Activated CD4-positive, alpha-beta T cell treated with anti-CD3 and anti-CD28 coated beads, Interleukin-2, amount 50 U/mL, for 4 hours (primary cell): ENCODE results near the gene ENTPD1.
"Not testable (repeated sequence)": the region's sequence is repeated elsewhere in the genome, so short reads cannot be mapped to it uniquely, and the experiment has no call there.

ENCODE experiments used
- DNase-seq, 2 experiments: peaks; one replicate each; pipeline ENCODE4 v3.0.0-alpha.2; 2020

Gene ENTPD1, protein sequence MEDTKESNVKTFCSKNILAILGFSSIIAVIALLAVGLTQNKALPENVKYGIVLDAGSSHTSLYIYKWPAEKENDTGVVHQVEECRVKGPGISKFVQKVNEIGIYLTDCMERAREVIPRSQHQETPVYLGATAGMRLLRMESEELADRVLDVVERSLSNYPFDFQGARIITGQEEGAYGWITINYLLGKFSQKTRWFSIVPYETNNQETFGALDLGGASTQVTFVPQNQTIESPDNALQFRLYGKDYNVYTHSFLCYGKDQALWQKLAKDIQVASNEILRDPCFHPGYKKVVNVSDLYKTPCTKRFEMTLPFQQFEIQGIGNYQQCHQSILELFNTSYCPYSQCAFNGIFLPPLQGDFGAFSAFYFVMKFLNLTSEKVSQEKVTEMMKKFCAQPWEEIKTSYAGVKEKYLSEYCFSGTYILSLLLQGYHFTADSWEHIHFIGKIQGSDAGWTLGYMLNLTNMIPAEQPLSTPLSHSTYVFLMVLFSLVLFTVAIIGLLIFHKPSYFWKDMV

DNA sequence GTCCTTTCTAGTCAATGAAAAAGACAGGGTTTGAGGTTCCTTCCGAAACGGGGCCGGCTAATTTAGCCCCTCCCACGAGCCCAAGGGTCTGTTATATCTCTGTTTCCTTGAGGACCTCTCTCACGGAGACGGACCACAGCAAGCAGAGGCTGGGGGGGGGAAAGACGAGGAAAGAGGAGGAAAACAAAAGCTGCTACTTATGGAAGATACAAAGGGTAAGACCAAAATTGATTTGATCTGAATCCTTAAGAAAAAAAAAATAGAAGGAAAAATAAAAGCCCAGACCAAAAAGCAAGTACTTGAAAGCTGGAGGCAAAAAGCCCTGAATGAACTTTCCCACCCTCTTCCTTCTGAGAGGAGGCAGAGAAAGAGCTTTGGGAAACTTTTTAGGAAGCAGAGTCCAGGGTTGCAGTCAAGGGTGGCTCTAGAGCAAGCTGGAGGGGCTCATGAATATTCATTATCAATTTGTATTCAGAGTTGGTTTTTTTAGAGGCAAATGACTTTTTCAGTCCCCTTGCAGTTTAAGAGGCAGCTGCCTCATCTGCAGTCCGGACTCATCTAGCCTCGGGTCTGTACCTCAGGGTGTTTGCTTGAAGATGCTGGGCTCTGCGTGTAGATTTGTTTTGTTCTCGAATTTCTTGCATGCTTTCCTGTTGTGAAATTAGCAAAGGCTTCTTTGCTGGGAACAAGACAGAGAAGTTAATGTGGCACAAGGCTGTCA lies at the start of gene ENTPD1:
ENTPD1 (plus strand) TSS at position 123 of the 721 bp plus-strand sequence; CDS start at position 200, 77 bp downstream.
- DNase-seq: no peak

DNA sequence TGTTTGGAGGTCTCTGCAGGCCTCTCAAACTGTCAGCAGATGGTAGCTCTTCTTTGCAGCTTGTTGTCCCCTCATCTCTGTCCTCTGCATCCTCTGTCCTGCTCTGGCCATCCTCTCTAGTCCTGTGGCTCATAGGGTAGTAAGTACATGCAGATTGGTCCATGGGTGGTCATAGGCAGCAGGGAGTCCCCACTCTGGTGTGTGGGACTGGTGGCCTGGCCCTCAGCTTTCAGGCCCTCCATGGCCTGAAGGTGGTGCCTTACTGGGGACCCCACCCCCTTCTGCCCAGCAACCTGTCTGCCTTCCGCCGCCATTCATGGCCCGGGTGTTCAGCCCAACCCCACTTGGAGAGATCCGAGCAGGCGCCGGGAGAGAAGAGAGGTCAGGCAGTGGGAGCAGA lies 49.4 kb upstream of the ENTPD1 start:
- DNase-seq: no peak

DNA sequence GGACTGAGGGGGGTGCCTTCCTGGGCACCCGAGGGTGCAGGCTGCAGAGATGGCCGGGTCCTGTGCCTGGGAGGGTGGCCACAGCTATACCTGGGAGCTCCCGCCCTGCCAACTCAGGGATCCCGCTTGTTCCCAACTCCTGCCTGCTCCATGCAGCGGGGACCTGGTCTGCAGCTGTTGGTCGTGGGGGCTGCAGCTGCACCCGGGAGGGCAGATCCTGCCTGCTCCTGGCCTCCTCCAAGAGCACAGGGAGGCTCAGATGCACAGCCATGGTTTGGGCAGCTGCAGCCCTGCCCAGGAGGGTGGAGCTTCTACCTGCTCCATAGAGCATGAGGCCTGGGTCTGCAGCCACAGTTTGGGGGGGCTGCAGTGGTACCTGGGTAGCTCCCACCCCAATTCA lies 49.0 kb upstream of the ENTPD1 start:
- DNase-seq: no peak

DNA sequence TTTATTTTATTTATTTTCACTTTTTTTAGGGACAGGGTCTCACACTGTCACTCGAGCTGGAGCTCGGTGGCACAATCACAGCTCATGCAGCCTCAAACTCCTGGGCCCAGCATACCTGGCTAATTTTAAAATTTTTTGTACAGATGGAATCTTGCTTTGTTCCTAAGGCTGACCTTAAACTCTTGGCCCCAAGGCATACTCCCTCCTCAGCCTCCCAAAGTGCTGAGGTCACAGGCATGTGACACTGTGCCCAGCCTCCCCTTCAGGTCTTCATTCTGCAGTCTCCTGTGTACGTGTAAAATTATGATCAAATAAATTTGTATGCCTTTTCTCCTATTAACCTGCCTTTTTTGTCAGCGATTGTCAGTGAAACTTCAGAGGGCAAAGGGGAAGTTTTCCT lies 44.5 kb upstream of the ENTPD1 start:
- no peak for DNase-seq

DNA sequence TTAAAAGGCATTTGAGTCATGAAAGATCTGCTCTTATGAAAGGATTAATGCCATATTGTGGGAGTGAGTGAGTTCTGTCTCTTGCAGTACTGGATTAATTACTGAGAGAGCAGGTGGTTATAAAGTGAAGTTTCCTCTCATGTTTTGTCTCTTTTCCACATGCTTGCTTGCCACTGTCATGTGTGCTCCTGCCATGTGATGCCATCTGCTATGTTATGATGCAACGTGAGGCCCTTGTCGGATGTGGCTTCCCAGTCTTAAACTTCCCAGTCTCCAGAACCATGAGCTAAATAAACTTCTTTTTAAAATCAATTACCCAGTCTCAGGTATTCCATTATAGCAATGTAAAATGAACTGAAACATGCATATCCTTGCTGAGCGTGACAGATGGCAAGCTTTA lies 39.5 kb upstream of the ENTPD1 start:
- DNase-seq: no peak

DNA sequence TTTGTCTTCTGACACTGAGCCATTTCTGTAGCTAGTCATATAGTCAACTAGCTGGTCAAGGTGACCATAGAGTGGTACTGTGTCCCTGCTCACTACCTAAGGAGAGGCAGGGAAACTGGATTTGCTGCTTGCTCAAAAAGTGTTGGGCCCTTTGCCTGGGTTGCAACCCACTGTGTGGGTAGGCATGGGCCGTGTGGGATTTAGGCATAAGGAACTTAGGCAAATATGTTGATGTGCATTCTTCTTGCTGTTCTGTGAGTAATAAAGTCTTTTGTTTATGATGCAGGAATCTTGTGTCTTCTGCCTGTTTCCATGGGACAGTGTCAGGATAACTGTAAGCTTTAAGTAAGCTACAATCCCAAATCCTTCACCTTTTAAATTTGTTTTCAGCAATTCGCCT lies 39.1 kb upstream of the ENTPD1 start:
- DNase-seq: no peak

DNA sequence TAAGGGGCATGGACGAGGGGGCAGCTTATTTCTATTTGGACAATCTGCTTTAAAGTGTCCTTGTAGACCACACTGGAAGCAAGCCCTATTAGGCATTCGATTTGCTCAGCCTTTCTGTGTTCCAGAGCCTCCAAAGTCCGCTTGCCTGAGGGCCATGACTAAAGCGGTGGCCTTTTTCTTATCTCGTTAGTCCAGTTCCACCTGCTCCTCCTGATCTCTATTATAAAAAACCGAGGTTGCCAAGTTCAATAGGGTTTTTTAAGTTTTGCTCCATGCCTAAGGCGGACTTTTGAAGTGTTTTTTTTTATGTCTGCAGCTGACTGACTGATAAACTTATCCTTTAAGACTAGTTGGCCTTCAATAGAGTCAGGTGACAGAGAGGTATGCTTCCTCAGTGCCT lies 35.2 kb upstream of the ENTPD1 start:
- DNase-seq: not testable (repeated sequence)

DNA sequence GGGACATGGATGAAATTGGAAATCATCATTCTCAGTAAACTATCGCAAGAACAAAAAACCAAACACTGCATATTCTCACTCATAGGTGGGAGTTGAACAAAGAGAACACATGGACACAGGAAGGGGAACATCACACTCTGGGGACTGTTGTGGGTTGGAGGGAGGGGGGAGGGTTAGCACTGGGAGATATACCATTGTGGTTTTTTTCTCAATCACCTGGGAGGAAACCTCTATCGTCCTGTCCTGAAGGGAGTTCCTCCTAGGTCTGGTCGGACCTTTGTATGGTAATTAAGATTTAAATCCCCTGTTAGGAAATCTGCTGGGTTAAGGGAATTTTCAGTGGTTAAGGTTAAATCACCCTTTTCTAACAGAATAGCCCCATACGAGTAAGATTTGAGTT lies 33.5 kb upstream of the ENTPD1 start:
- not testable (repeated sequence) for DNase-seq

DNA sequence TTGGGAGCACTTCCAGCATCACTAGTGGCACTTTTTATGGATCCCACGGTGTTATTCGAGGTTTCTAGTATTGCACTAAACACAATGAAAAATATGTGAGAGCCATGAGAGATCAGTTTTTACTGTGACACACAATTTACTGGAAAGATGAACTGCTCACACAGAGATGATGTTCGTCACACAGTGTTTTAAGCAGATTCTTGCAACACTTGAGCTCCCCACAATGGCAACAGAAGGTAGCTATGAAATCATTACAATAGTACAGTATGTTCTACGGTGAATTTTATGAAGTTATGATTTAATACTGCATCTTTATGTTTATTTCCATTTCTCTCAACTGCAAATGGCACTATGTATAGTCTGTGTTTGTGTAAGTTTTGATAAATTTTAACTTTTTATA lies 27.4 kb upstream of the ENTPD1 start:
- DNase-seq: no peak

DNA sequence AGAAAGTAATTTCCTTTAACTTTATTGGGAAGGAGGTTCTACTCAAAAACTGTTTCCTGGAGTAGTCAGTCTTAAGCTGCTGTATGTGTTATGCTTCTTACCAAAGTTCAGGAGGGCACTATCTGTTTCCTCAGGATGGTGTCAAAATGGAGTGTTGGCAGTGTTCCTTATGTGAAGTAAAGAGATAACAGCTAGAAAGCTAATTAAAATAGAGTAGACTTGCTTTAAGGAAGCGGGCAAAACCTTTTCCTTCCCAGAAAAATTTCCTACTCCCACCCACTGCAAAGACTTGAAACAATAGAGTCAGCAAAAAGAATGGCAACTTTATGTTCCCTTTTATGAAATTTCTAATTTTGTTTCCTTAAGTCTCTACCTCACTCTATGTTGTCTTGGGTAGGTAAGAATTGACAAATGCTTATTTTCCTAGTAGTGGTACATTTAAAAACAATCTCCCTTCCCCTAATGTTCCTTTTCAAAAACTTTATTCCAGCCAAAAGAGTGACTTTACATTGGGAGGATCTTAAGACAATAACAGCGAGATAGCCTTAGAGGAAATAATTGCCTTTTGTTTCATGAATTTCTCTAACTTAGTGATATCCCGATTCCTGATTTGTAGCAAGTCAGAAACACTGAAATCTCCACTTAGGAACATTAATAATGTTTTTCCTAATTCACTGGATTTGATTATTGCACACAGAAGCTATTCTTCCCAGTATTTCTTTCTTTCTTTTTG lies 26.5 kb upstream of the ENTPD1 start:
- DNase-seq: no peak

DNA sequence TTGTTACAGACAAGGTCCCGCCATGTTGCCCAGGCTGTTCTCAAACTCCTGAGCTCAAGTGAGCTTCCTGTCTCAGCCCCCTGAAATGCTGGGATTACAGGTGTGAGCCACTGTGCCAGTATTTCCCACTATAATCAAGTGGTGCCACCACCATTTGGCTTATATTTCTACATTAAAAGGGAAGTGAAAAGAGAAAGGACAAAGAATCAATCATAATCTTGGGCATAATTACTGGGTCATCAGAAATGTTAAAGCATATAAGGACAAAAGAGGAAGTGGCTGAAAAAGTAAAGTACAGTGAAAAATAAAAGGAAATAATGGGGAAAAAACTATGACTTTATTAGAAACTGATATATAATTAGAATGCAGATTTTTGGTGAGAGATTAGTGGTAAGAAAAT lies 25.7 kb upstream of the ENTPD1 start:
- no peak for DNase-seq

DNA sequence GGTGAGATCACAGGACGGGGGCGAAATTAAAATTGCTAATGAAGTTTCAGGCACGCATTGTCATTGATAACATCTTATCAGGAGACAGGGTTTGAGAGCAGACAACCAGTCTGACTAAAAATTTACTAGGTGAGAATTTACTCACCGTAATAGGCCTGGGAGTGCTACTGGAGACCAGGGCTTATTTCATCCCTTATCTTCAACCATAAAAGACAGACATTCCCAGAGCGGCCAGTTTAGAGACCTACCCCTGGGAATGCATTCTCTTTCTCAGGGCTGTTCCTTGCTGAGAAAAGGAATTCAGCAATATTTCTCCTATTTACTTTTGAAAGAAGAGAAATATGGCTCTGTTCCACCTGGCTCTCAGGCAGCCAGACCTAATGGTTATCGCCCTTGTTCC lies 23.1 kb upstream of the ENTPD1 start:
- DNase-seq: not testable (repeated sequence)

DNA sequence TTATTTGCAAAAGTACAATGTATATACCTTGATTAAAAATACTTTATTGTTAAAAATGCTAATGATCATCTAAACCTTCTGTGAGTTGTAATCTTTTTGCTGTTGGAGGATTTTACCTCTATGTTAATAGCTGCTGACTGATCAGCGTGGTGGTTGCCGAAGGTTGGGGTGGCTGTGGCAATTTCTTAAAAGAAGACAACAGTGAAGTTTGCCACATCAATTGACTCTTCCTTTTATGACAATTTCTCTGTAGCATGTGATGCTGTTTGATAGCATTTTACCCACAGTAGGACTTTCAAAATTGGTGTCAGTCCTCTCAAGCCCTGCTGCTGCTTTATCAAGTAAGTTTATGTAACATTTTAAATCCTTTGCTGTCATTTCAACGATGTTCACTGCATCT lies 16.9 kb upstream of the ENTPD1 start:
- DNase-seq: no peak

DNA sequence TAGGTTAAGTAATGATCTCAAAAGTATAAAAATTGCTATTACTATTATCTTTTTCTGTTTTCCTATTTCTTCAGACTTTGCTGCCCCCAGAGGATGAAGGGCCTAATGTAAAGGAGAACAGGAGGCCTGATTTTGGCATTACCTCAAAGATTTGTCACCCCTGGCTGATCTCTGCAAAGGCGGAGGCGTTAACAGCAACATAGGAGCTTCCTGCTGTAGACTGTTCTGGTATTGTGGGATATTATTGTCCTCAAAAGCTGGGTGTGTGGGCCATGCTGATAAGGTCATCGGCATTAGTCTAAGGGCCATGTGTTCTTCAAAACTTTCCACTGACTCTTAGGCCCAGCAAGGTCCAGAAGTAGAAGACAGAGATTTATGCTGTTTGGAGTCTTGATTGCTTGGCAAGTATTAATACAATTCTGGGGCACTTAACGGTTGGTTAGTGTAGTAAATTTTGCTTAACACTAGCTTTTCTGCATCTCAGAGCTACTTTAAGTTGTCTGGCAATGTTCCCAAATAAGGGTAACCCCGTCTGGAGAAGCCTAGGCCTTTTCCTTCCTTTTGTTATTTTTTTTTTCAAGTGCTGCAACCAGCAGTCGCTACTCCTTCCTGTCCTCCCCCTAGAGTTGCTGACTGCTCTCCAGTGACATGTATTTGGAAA lies 14.0 kb upstream of the ENTPD1 start:
- no peak for DNase-seq

DNA sequence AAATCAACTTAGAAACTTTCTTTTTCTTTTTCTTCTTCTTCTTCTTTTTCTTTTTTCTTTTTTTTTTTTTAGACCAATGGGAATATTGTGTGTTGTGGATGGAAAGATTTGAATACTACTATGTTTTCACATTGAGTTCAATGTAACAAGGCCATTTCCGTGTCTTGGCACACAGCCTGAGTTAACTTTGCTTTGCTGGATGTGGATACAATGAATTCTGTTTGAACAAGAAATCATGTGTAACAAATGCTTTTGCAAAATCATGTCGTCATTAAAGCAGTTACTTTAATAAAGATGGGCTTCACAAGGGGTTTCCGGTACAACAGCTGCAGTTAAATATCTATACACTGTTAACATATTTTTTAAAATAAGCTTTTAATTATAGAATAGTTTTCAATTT lies 13.5 kb upstream of the ENTPD1 start:
- no peak for DNase-seq

DNA sequence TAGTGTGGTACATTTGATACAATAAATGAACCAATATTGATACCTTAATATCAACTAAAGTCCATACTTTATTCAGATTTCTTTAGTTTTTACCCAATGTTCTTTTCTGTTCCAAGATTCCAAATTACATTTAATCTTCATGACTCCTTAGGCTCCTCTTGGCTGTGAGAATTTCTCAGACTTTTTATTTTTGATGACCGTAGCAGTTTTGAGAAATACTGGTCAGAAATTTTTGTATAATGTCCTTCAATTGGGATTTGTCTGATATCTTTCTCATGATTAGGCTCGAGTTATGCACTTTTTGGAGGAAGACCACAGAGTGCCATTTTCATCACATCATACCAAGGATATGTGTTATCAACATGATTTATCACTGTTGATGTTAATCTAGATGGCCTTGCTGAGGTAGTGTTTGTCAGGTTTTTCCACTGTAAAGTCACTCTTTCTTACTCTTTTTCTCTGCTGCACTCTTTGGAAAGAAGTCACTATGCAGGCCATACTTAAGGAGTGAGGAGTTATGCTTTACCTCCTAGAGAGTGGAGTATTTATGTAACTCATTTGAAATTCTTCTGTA lies 12.9 kb upstream of the ENTPD1 start:
- DNase-seq: no peak

DNA sequence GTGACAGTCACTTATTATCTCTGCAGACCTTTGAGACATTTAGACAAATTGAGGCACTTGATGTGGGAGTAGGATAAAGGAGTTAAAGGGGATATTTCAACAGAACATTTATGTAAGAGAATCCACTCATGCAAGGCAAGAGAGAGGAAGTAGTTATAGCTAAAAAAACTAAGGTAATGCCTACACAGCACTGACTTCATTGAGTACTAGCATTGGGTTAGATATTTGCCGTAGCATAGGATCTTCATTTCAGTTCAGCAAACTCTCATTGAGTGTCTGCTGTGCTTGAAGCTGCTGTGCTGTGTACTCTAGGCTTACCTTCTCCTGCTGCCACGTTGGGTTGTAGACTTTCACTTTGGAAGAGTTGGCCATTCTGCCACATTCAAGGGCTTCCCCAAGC lies 10.5 kb upstream of the ENTPD1 start:
- no peak for DNase-seq

DNA sequence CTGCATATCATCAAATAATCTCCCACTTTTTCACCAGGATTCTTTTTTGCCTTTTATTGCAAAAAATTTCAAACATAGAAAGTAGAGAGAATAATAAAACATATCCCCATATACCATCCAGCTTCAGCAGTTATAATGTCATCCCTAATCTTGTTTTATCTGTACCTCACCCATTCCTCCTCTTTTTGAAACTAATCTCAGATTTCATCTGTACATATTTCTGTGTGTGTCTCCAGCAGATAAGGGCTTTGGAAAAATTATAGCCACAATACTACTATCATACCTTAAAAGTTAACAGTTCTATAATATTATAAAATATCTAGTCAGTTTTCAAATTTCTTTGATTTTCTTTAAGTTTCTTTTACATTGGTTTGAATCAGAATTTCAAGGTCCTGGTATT lies 7.6 kb upstream of the ENTPD1 start:
- DNase-seq: no peak

DNA sequence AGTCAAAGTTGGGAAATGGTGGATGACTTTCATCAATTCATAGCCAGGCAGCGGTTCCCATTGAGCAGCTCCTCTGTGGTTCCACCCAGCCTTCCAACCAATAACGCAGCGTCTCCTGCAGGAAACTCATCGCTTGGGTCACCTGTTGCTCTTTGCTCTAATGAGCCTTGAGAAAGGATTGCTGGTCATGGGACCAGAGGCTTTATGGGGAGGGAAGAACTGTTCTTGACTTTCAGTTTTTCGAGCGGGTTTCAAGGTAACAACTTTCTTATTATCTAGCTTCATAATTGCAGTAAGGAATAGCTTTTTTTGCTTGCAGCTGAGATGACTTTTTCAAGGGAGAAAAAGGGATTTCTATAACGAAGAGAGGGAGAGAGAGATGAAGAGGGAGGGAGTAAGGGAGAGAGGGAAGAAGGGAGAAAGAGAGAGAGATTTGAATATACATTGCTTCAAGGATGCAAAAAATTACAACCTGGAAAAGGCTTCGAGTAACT lies 405 bp upstream of the ENTPD1 start:
- no peak for DNase-seq

DNA sequence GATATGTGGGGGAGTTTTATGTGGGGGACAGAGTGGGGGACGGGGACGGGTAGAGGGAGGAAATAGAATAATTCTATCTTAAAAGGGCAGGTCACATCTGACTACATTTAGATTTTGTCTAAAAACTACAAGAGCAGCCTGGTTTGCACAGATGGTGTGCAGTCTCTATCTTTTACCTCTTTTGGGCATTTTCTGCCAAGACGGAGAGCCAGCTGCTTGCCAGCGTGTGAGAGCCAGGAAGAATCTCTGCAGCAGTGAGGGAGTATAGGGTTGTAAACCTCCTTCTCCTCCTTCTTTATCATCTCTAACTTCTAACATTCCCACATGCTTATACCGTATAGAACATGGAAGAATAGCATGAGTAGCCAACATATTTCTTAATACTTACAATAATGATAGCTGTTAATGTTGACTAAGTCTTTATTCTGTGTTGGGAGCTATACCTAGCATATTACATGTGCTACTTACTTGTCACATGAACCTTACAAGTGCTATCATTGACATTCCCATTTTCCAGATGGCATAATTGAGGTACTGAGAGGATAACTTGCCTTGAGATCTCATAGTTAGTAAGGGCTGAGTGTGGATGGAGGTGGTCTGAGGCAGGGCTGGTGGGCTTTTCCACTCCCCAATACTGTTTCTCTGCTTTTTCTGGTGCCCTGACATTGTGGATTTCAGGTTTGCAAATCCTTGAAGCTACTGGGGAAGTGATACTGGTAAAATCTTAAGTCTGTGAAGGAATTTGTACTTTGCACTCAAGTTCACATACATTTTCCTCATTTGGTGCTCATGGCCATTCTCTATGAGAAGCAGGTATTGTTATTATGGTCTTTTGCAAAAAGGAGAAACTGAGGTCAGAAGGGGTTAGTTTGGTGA lies 1.1 kb downstream of the ENTPD1 start:
- DNase-seq: no peak

DNA sequence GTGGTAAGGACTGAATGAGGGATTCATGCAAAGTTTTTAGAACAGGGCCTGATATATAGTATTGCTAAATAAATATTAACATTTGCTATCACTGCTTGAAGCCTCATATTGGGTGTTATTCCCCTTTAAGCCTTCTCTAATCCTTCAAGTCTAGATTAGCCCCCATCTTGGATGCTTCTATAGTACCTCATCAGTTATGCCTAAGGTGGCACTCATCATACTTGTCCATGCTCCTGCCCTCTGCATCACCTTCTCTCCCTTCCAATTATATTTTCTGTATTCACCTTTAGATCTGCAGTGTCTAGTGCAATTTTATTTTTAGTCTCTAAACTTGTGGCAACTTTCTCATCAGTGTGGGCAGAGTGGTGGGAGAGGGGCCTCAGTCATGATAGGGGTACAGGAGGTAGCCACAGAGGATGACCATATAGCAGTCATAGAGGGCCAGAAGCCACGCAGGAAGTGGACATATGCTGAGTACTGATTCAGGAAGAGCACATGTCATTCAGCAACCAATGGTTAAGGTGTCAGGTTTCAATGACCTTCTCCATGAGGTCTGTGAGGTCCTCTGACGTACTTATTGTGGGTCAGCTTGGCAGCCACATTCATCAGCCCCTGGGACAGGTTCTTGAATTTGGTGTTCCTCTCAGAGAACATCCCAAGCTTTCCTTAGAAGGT lies 2.5 kb downstream of the ENTPD1 start:
- no peak for DNase-seq
